Suprapubic skin (tissue), 4 donors: ENCODE results near the gene SLC22A1.
"Not testable (repeated sequence)": the region's sequence is repeated elsewhere in the genome, so short reads cannot be mapped to it uniquely, and the experiment has no call there.

Experiments used
- CTCF ChIP-seq, 2 donors: fragments of 200-600 bp in 1 of 2; fragments of 450-650 bp in 1 of 2; sonication (generic) in 1 of 2; IDR thresholded peaks; one replicate each; pipeline ENCODE4 v1.5.1; 2016 to 2019; ENCODE audit warnings: antibody characterized with exemption in 2 of 2, mild to moderate bottlenecking in 1 of 2, moderate library complexity in 1 of 2
- EP300 ChIP-seq: sonication (generic); formaldehyde crosslinking; IDR thresholded peaks from one replicate; pipeline ENCODE4 v1.6.1; 2017; ENCODE audit warnings: antibody characterized with exemption
- POLR2A ChIP-seq, 2 donors: fragments of 450-650 bp; IDR thresholded peaks; one replicate each; pipeline ENCODE4 v1.6.1; 2017; ENCODE audit warnings: antibody characterized with exemption in 2 of 2, mild to moderate bottlenecking in 2 of 2, moderate library complexity in 2 of 2
- POLR2AphosphoS5 ChIP-seq, 3 donors: sonication (generic); formaldehyde crosslinking; IDR thresholded peaks; one replicate each; pipeline ENCODE4 v1.6.1; 2017; ENCODE audit warnings: antibody characterized with exemption in 3 of 3

- TF ChIP-seq POLR2AphosphoS5 (IDR thresholded peaks at IDR 0.05); CTCF (IDR thresholded peaks at IDR 0.05); POLR2A (IDR thresholded peaks at IDR 0.05); EP300: not testable (repeated sequence)
Observed at GRCh38 chr6:160092176-160092575, 29.4 kb upstream of the SLC22A1 start.
